ENCODE results near the gene UNK.

DNA sequence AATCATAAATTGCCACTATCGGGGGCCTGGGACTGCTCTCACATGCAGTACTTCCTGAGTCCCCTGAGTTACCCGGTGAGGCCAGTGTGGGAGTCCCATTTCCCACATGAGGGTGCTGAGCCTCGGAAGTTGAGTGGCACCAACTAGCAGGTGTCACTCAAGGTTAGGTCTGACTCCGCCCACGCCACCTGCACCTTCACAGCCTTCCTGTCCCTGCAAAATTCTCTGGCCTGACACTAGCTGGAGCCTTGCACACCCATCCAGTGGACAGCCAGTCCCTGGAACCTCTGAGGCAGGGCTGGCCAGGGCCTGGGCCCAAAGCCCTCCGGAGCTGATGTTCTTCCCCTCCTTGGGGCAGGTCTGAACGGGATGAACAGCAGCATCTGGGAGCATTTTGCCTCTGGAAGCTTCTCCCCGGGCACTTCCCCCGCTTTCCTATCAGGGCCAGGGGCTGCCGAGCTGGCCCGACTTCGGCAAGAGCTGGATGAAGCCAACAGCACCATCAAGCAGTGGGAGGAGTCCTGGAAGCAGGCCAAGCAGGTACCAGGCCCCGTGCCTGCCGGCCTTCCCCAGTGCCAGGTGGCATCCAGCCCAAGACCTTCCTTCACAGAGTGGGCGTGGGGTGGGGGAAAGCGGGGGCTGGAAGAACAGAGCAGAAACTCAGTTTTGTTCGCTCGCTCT is 37.7 kb downstream of the UNK start:
- TF ChIP-seq GATA2 (IDR thresholded peaks at IDR 0.05; ENCODE audit: low read depth, low read length) (no peak), GATA3 (IDR thresholded peaks at IDR 0.05; ENCODE audit: low read depth, low read length) (no peak)

Measured in SH-SY5Y (cell line).